Stimulated activated CD8-positive, alpha-beta memory T cell treated with anti-CD3 and anti-CD28 coated beads, Interleukin-15, amount 100 ng/mL, for 48 hours (primary cell): ENCODE results near the gene RDH12.
"Not testable (repeated sequence)": the region's sequence is repeated elsewhere in the genome, so short reads cannot be mapped to it uniquely, and the experiment has no call there.

Source experiments
- DNase-seq, 2 donors: peaks; one replicate each; pipeline ENCODE4 v3.0.0-alpha.2; 2020; ENCODE audit warnings: low read depth in 2 of 2

RDH12 gene

GRCh38 chr14:67704484-67705089, 2.9 kb downstream of the RDH12 start:
- no peak for DNase-seq

- no peak for DNase-seq
Measured at GRCh38 chr14:67705211-67705610, 3.5 kb downstream of the RDH12 start.

GRCh38 chr14:67709346-67709745, 7.7 kb downstream of the RDH12 start:
- DNase-seq = not testable (repeated sequence)

- DNase-seq = not testable (repeated sequence)
Measured at GRCh38 chr14:67709796-67710195, 8.1 kb downstream of the RDH12 start.

GRCh38 chr14:67710209-67710608, 8.5 kb downstream of the RDH12 start:
- no peak for DNase-seq

- DNase-seq = no peak
Measured at GRCh38 chr14:67717048-67717447, 15.4 kb downstream of the RDH12 start.

- no peak for DNase-seq
Measured at GRCh38 chr14:67718265-67718664, 16.6 kb downstream of the RDH12 start.

- not testable (repeated sequence) for DNase-seq
Measured at GRCh38 chr14:67719385-67719784, 17.7 kb downstream of the RDH12 start.

GRCh38 chr14:67719866-67720265, 18.2 kb downstream of the RDH12 start:
- no peak for DNase-seq

GRCh38 chr14:67721875-67722274, 20.2 kb downstream of the RDH12 start:
- DNase-seq = no peak

GRCh38 chr14:67722293-67722692, 20.6 kb downstream of the RDH12 start:
- DNase-seq = no peak

- no peak for DNase-seq
Measured at GRCh38 chr14:67725171-67725570, 23.5 kb downstream of the RDH12 start.

GRCh38 chr14:67727361-67727760, 25.7 kb downstream of the RDH12 start:
- DNase-seq = no peak

GRCh38 chr14:67728258-67728657, 26.6 kb downstream of the RDH12 start:
- no peak for DNase-seq

GRCh38 chr14:67729072-67729885, 27.6 kb downstream of the RDH12 start:
- DNase-seq = no peak

GRCh38 chr14:67733616-67734015, 31.9 kb downstream of the RDH12 start:
- DNase-seq = no peak

GRCh38 chr14:67734675-67735074, 33.0 kb downstream of the RDH12 start:
- DNase-seq = no peak

GRCh38 chr14:67735336-67736147, 33.9 kb downstream of the RDH12 start:
- no peak for DNase-seq

GRCh38 chr14:67736771-67737170, 35.1 kb downstream of the RDH12 start:
- no peak for DNase-seq

- no peak for DNase-seq
Measured at GRCh38 chr14:67738740-67739504, 37.2 kb downstream of the RDH12 start.

- no peak for DNase-seq
Measured at GRCh38 chr14:67744046-67744445, 42.4 kb downstream of the RDH12 start.

- no peak for DNase-seq
Measured at GRCh38 chr14:67746927-67747326, 45.2 kb downstream of the RDH12 start.
